Urothelium cell line (cell line): ENCODE measurements around the gene GRK3.

Experiments
- DNase-seq: peaks from one replicate; pipeline ENCODE4 v3.0.0; 2011; ENCODE audit warnings: low spot score, mixed read lengths
- FAIRE-seq: peaks from 2 replicates; lab custom pipeline; 2011; peaks lifted over from hg19 to GRCh38; lab: Jason Lieb, UNC

The GRK3 gene

DNA sequence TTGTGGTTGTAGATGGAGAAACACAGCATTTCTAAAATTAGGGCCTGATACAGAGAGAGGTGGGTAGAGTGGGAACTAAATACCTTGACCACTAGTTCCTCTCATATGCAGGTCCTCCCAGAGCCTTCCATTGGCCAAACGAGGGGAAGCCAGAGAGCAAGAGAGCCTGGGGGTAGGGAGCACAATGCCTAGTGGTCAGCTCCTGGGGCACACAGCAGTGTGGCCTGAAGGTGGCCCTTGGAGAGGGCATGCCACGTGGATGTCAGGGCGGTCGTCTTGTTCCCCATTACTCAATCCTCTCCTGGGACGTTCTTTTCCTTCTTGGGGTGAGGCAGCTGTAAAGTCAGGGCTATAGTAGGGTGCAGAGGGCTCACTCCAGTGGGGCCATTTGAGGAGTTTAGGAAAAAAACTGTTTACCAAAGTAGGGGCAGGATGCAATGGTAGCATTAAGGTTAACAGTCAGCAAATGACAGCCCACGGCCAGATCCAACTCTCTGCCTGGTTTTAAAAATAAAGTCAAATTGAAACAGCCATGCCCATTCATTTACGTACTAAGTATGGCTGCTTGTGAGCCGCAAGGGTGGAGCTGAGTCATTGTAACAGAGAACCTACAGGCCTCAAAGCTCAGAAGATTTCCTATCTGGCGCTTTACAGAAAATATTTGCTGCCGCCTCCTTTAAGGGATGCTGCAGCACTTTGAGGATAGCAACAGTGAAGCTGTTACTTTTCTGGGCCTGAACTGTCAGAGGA is 185.1 kb downstream of the GRK3 start:
- DNase-seq: no peak
- peak; percentile 74 for FAIRE-seq

DNA sequence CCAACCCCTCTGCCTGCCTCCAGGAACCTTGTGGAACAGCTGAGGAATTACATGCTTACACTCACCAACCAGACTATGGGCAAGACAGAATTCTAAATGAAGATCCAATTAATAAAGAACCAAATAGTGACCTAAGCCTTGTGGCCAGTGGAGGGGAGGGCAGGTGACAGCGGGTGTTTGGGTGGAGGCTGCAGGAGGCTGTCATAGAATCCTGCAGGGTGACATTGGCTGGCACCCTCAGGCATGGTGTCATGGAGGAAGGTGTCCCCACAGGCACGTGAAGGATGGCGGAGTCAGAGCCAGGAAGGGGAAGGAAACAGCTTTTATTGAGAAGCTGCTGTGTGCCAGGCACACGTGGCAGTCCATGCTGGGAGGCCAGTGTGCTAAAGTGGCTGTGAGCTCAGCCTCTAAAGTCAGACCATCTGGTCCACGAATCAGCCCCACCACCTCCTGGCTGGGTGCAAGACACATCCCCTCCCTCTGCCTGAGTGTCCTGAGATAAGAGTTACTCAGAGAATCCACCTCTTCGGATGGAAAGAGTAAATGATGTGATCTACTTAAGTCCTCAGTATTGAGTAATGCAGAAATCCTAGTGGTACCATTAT is 186.2 kb downstream of the GRK3 start:
- FAIRE-seq: peak; percentile 97

DNA sequence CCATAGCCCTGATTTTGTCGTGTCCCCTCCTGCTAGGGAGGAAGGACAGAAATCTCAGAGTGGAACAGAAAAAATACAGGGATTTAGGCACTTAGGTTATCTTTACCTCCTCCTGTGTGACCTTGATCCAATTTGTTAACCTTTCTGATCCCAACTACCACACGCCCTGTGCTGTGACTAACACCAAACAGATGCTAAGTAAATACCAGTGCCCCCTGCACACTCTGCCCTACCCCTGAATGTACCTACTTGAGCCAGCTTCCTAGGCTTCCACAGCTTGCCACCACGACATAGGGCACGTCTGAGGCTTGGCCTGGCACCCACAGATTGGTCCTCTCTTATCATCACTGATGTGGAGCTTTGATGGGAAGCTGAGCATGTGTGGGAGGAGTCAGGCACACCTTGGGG is 186.7 kb downstream of the GRK3 start:
- FAIRE-seq (no peak), DNase-seq (no peak)

More for the DNA sequence above, 186.2 kb downstream of the GRK3 start:
- DNase-seq: no peak

DNA sequence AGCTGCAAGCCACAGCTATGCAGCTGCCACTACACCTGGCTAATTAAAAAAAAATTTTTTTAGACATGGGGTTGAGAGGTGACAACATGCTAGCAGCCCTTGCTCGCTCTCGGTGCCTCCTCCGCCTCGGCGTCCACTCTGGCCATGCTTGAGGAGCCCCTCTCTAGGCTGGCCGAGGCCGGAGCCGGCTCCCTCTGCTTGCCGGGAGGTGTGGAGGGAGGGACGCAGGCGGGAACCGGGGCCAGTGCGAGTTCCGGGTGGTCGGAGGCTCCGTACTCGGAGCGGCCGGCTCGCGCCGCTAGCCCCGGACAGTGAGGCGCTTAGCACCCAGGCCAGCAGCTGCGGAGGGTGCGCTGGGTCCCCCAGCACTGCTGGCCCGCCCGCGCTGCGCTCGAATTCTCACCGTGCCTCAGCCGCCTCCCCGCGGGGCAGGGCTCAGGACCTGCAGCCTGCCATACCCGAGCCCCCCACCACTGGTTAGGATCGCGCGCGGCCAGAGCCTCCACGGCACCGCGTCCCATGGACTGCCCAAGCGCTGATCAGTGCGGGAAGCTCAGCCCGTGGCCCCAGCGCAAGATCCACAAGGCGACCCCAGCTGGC is 188.2 kb downstream of the GRK3 start:
- no peak for FAIRE-seq
- DNase-seq: no peak

DNA sequence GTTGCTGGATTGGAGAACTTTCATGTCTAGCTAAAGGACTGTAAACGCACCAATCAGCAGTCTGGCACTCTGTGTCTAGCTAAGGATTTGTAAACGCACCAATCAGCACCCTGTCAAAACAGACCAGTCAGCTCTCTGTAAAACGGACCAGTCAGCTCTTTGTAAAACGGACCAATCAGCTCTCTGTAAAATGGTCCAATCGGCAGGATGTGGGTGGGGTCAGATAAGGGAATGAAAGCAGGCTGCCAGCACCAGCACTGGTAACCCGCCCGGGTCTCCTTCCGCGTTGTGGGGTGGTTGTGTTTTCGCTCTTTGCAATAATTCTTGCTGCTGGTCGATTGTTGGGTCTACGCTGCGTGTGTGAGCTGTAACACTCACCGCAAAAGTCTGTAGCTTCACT is 188.8 kb downstream of the GRK3 start:
- FAIRE-seq (no peak), DNase-seq (no peak)

DNA sequence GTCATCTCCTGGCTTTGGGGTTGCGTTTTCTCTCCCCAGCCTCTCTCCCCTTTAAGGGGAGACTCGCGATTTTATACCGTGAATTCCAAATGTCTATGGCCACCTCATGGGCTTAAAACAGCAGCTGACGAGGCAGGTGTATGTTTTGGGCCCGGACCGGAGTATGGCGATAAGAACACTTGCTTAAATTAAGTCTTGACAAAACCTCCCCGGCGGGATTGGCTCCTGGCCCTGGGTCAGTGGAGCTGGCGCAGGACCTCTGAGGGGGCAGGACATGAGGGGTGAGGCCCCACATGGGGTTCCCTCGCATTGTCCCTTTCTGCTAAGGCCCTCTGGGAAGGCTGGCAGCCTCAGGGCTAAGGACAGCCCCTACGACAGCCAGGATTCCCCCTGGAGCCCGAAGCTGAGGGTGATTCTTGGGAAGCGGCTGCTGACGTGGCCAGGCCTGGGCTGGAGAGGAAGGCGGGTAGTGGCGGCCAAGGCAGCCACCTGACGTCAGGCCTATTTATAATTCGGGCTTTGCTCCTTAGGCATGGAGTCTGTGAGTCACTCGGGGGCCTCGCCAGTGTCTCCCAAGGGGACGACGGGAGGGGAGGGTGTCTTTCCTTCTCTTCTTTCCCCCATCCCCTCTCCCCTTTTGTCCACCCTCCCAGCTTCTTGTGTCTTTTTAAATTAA is 190.2 kb downstream of the GRK3 start:
- peak; percentile 99 for FAIRE-seq
- peak; percentile 100 for DNase-seq

DNA sequence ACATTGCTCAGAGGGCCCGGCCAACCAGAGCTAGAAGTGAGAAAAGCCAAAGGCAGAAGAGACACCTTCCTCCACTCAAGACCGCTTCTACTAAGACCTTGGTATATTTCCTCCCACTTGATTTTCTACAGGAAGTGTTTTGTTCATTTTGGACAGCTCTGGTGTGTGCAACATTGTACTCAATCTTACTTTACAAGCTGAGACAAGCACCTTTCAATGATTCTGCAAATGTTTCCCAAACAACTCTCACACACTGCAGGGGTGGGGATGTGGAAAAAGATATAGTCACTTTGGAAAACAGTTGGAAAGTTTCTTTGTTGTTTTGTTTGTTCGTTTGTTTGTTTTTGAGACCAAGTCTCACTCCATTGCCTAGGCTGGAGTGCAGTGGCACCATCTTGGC is 193.2 kb downstream of the GRK3 start:
- DNase-seq (no peak), FAIRE-seq (peak; percentile 95)

DNA sequence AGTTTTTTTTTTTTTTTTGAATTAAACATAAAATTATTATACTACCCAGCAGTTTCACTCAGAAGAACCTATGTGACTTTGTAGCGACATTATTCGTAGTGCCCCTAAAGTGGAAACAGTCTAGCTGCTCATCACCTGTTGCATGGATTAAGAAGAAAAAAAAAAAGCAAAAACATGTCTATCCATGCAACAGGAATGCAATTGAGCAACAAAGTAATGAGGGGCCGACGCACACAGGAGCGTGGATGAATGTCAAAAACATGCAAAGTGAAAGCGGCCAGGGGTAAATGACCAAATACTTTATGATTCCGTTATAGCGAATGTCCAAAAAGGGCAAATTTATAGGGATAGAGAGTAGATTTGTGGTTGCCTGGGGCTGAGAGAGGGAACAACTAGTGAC is 193.8 kb downstream of the GRK3 start:
- FAIRE-seq: peak; percentile 5

DNA sequence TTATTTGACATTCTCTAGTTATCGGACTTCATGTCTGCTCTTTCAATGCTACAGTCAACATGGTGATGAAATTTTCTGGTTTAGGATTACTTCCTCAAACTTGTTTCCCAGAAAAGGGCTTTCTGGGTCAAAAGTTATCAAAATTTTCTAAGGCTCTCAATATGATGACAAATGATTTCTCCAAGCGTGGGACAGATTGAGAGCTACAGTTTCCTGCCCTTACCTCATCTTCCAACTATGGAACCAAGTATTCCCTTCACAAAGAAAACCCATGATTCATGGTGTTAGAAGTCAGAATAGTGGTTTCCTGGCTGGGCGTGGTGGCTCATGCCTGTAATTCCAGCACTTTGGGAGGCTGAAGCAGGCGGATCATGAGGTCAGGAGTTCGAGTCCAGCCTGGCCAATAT is 195.4 kb downstream of the GRK3 start:
- peak; percentile 97 for FAIRE-seq
- DNase-seq: peak; percentile 96

More for the DNA sequence above, 193.8 kb downstream of the GRK3 start:
- no peak for DNase-seq

DNA sequence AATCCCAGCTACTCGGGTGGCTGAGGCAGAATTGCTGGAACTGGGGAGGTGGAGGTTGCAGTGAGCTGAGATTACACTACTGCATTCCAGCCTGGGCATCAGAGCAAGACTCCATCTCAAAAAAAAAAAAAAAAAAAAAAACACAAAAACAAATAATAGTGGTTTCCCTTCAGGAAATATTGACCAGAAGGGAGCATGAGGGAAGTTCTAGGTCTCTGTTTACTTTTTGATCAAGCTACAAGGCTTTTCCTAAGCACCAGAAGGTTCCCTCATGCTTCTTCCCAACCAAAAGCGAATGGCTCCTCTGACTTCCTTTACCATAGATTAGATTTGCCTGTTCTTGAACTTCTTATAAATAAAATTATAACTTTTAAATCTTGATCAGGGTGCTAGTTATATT is 195.8 kb downstream of the GRK3 start:
- FAIRE-seq: no peak

DNA sequence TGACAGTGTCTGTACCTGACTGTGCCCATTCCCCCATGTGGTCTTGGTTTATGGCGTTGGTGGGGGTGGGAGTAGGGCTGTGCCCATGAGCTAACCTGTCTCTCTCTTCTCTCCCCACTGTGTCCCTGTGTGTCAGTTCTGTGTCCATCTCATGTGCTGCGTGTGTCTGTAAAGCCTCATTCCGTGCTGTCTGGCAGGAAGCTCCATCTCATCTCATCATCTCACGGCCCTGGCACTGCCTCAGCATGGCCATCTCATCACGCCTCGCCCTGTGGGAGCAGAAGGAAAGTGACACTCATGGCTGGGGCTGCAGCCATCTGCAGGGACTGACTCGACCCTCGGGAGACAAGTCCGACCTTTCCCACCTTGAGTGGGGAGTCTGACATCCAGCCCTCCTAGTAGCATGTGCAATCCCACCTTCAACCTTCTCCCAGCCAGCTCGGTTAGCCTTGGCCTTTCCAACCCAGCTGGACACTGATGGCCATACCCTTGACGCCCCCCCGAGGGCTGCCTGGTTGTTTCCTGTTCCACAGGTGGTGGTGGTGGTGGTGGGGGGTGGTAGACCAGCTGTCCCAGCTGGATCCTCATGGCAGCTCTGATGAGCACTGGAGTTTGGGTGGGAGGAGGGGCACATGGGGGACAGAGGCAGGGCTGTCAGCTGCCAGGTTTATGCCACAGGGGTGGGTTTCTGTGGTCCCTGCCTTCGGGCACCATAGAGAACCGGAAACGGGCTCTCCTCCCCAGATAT is 196.5 kb downstream of the GRK3 start:
- DNase-seq (no peak), FAIRE-seq (peak; percentile 99)

More for the DNA sequence above, 195.8 kb downstream of the GRK3 start:
- no peak for DNase-seq

DNA sequence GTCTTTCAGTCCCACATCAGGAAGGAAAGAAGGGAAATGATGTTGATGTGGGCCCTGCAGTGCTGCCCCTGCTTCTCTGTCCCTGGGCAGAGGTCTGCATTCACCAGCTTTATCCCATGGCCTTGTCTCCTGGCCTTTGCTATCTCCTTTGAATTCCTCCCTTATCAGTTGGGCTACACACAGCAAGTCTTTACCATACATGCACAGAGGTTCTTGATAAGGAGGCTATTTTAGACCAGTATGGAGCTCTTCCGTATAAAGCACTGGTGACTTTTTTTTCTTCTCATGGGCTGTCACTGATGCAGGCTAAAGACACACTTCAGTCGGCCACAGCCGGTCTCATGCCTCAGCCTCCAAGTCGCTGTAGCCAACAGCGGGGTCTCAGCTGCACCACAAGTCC is 197.7 kb downstream of the GRK3 start:
- FAIRE-seq (peak; percentile 30), DNase-seq (no peak)

DNA sequence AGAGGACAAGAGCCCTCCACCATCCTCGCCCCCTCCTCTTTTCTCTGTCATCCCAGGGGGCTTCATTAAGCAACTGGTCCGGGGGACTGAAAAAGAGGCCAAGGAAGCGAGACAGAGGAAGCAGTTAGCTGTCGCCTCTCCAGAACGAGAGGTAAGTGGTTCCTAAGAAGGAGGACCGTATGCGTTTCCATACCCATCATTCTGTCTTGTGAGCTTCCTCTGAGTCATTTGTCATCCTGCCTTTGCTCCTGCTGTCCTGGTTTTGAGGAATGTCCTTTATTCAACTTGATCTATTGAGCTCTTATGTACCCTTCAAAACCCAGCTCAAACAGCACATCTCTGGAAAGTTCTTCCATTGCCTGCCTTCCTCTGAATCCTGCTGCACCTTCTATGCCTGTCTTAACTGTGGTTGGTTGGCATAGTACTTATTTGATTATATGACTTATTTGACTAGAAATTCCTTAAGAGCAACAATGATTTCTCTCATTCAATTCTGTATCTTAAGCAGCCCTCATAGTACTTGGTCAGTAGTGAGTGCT is 198.8 kb downstream of the GRK3 start:
- DNase-seq (peak; percentile 63), FAIRE-seq (peak; percentile 91)

DNA sequence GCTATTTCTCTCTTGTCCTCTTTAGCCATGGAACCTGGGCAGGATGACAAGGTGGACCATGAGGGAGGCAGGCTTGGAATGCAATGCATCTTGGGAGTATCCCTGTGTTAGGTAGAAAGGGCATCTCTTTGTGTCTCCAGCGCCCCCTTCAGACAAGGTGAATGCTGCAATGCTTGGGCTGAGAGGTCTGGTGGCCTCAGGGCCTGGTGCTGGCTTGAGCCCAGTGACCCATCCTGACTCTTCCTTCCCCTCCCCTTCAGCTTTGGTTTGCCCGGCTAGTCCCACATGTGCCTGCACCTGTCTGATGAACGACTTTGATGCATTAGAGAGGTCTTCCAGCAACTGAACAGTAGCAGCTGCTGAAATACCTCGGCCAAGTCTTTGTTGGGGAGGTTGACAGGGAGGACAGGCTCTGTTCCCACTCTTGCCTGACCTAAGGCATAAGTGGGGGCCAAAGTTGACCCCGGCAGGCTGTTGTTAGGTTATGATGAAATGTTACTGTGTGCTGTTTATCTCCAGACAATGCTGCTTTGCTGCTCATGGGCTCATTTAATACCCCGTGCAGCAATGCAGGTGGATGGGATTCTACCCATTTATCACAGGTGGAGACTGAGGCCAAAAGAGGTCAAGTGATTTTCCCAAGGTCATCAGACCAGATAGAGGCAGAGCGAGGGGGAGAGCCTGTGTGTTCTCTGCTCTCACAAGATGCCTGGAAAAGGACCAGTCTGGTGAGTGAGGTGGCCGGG is 200.0 kb downstream of the GRK3 start:
- DNase-seq: no peak
- FAIRE-seq: peak; percentile 96

DNA sequence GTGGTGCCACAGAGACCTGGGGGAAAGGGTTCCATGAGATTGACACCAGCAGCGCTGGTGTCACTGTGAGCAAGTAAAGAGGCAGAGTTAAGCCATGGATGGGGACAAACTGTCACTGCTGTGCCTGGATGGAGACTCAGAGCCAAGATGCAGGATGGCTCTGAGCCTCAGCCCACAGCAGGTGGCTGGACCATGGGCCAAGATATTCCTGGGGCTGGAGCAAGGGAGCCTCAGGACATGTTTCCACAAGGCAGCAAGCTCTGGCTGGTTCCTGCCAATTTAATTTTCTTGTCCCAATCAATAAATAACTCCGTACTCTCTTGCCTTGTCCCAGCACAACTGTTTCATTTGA is 200.5 kb downstream of the GRK3 start:
- FAIRE-seq (no peak), DNase-seq (no peak)

DNA sequence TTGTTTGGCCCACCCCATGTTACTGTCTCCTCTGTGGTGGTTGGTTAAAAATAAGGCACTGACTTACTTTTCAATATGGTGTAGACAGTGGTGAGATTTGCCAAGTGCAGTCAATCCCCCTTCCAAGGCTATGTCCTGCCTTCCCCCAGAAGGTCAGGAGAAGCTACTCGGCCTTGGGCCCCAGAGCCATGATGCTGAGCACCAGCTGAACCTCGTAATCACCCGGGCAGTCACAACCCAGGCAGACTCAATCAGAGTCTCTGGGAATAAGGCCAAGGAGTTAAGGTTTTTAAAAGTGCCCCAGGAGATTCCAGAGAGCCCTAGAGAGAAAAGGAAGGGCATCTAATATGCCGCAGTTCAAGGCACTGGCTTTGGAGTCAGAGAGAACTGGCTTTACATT is 201.3 kb downstream of the GRK3 start:
- no peak for FAIRE-seq
- no peak for DNase-seq

DNA sequence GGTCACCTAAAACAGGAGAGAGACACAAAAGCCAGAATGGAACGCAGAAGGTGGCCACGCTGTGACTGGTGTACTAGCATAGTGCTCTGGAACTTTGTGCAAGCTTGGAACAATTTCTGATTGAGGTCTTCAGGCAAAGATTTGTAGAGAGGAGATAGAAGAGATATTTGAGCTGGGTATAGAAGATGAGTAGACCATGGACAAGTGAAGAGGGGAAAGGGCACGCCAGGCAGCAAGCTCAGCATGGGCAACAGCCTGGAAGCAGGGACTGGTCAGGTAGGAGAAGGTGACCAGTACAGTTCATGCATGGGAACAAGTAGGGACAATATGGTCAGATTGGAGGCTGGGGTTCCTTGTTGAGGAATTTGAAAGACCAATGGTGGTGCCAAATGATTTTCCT is 201.9 kb downstream of the GRK3 start:
- DNase-seq: no peak
- FAIRE-seq: peak; percentile 94

DNA sequence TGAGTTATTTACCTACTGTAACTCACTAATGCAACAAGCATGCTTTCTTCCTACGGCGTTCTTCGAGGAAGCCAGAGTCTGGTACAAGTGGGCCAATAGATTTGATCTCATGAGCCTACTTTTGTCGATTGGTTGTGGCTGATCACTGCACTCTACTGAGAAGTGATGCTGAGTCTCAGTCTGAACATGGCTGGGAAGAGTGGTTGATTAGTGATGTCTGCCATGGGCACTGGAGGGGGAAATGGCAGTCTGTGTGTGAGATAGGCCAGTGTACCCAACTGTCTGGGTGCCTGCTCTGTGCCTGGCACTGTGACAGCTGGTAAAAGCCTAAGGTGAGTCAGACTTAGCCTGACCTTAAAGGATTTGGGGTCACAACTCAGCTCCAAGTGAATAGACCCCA is 205.9 kb downstream of the GRK3 start:
- FAIRE-seq: peak; percentile 98
- no peak for DNase-seq

DNA sequence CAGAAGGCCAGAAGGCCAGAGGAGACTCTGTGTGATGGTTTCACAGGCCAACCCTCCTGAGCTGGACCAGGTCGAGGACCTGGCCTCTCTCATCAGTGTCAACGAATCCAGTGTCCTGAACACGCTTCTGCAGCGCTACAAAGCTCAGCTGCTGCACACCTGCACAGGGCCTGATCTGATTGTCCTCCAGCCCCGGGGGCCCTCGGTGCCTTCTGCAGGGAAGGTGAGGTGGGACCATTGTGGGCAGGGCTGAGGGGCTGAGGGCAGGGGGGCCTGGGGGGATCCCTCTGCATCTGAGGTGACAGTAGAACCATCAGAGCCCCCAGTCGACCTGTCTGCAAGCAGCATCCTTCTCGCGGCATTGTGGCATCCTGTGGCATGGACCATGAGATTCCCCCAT is 207.8 kb downstream of the GRK3 start:
- FAIRE-seq (no peak), DNase-seq (no peak)

DNA sequence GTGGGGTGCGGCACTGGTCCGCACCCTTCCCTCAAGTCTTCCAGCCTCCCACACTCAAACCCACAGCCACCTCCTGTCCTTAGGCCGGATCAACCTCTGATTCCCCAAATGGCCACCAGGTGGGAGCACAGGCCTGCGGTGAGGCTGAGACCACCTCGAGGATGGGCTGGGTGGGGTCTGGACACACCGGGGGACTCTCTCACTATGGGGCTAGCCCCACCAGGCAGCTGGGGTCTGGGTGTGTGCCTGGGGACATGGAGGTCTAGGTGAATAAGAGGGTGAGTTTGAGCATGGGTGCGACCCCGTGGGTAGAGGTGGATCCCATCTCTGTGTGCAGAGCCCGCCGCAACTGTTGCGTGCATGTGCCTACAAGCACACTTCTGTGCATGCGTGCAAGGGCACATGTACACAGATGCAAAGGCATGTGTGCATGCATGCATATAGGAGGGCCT is 210.1 kb downstream of the GRK3 start:
- FAIRE-seq (no peak), DNase-seq (no peak)
